ENCODE data around the gene COA7.

Gene COA7

GRCh38 chr1:52672946-52673345 lies 25.2 kb downstream of the COA7 start:
- no peak for DNase-seq

- DNase-seq = no peak
Observed at GRCh38 chr1:52670604-52671003, 27.5 kb downstream of the COA7 start.

GRCh38 chr1:52669696-52670095 lies 28.5 kb downstream of the COA7 start:
- DNase-seq = no peak

GRCh38 chr1:52668711-52669110 lies 29.4 kb downstream of the COA7 start:
- DNase-seq = no peak

- no peak for DNase-seq
Observed at GRCh38 chr1:52667984-52668383, 30.2 kb downstream of the COA7 start.

GRCh38 chr1:52667290-52667689 lies 30.9 kb downstream of the COA7 start:
- no peak for DNase-seq

GRCh38 chr1:52665006-52665941 lies 32.9 kb downstream of the COA7 start:
- DNase-seq = no peak

GRCh38 chr1:52663716-52664115 lies 34.4 kb downstream of the COA7 start:
- DNase-seq = no peak

GRCh38 chr1:52662645-52663313 lies 35.4 kb downstream of the COA7 start:
- DNase-seq = peak; percentile 28

- no peak for DNase-seq
Observed at GRCh38 chr1:52660807-52661206, 37.3 kb downstream of the COA7 start.

- no peak for DNase-seq
Observed at GRCh38 chr1:52659851-52660596, 38.1 kb downstream of the COA7 start.

GRCh38 chr1:52659356-52659755 lies 38.8 kb downstream of the COA7 start:
- DNase-seq = no peak

GRCh38 chr1:52658795-52659194 lies 39.4 kb downstream of the COA7 start:
- DNase-seq = no peak

- DNase-seq = no peak
Observed at GRCh38 chr1:52657702-52658101, 40.4 kb downstream of the COA7 start.

- DNase-seq = no peak
Observed at GRCh38 chr1:52654063-52654462, 44.1 kb downstream of the COA7 start.

GRCh38 chr1:52653207-52653849 lies 44.8 kb downstream of the COA7 start:
- no peak for DNase-seq

- no peak for DNase-seq
Observed at GRCh38 chr1:52651904-52652303, 46.2 kb downstream of the COA7 start.

GRCh38 chr1:52645261-52645660 lies 52.9 kb downstream of the COA7 start:
- no peak for DNase-seq

GRCh38 chr1:52641307-52641706 lies 56.8 kb downstream of the COA7 start:
- no peak for DNase-seq

- DNase-seq = no peak
Observed at GRCh38 chr1:52640697-52641096, 57.5 kb downstream of the COA7 start.

- no peak for DNase-seq
Observed at GRCh38 chr1:52637946-52638345, 60.2 kb downstream of the COA7 start.
